ENCODE data around the gene MYH14. TPM values are rescaled to one million over a fixed set of nuclear protein-coding genes. Genes with fewer than 3 reads are reported as not detected.

The MYH14 gene
- total RNA-seq, 1 donor from 2014 or later: not detected

GRCh38 chr19:50191216-50191615 is 12.2 kb upstream of the MYH14 start:
- intact Hi-C loops (cut with micrococcal nuclease): no loop called here
- Mint-ChIP-seq H3K27ac (no peak overlapping the region), H3K4me1 (no peaks in the 10 kb centered on the region), H3K27me3 (peaks cover 23% of the 10 kb centered on the region), H3K36me3 (ENCODE audit: low read depth) (no peaks in the 10 kb centered on the region), H3K9me3 (peaks cover 5% of the 10 kb centered on the region), H3K4me3 (no peak overlapping the region)
- DNase-seq (no peak), ATAC-seq (ENCODE audit: low read depth) (no peak)
- TF ChIP-seq CTCF (IDR thresholded peaks at IDR 0.05): no peak
- ChIA-PET POLR2A (no interaction called here), CTCF (no interaction called here)

- no peak overlapping the region for H3K4me3 Mint-ChIP-seq
- peaks cover 34% of the 10 kb centered on the region for H3K27me3 Mint-ChIP-seq
- ATAC-seq (ENCODE audit: low read depth) (no peak), DNase-seq (no peak)
- H3K9me3 Mint-ChIP-seq: peaks cover 2% of the 10 kb centered on the region
- no peak overlapping the region for H3K27ac Mint-ChIP-seq
- no peak for TF ChIP-seq CTCF (IDR thresholded peaks at IDR 0.05)
- CTCF ChIA-PET: no interaction called here
- no peaks in the 10 kb centered on the region for H3K36me3 Mint-ChIP-seq (ENCODE audit: low read depth)
- intact Hi-C loops (cut with micrococcal nuclease): no loop called here
- no peaks in the 10 kb centered on the region for H3K4me1 Mint-ChIP-seq
- POLR2A ChIA-PET: no interaction called here
These were observed 10.8 kb upstream of the MYH14 start for GRCh38 chr19:50192463-50193211.

- no peak overlapping the region for H3K27ac Mint-ChIP-seq
- no peak for TF ChIP-seq CTCF (IDR thresholded peaks at IDR 0.05)
- no peak overlapping the region for H3K4me3 Mint-ChIP-seq
- H3K36me3 Mint-ChIP-seq (ENCODE audit: low read depth): no peaks in the 10 kb centered on the region
- ATAC-seq (ENCODE audit: low read depth): no peak
- POLR2A ChIA-PET: no interaction called here
- CTCF ChIA-PET: no interaction called here
- H3K9me3 Mint-ChIP-seq: peaks cover under 1% of the 10 kb centered on the region
- intact Hi-C loops (cut with micrococcal nuclease): no loop called here
- no peaks in the 10 kb centered on the region for H3K4me1 Mint-ChIP-seq
- peaks cover 36% of the 10 kb centered on the region for H3K27me3 Mint-ChIP-seq
- DNase-seq: no peak
These were observed 8.2 kb upstream of the MYH14 start for GRCh38 chr19:50195224-50195623.

GRCh38 chr19:50196322-50196932 is 7.0 kb upstream of the MYH14 start:
- ATAC-seq (ENCODE audit: low read depth): no peak
- ChIA-PET POLR2A (no interaction called here), CTCF (no interaction called here)
- Mint-ChIP-seq H3K27me3 (peaks cover 39% of the 10 kb centered on the region), H3K36me3 (ENCODE audit: low read depth) (no peaks in the 10 kb centered on the region), H3K4me3 (no peak overlapping the region), H3K4me1 (no peaks in the 10 kb centered on the region), H3K9me3 (no peaks in the 10 kb centered on the region), H3K27ac (no peak overlapping the region)
- intact Hi-C loops (cut with micrococcal nuclease): no loop called here
- DNase-seq: no peak
- TF ChIP-seq CTCF (IDR thresholded peaks at IDR 0.05): no peak

GRCh38 chr19:50197348-50197747 is 6.1 kb upstream of the MYH14 start:
- intact Hi-C loops (cut with micrococcal nuclease): no loop called here
- H3K27me3 Mint-ChIP-seq: peaks cover 43% of the 10 kb centered on the region

More at GRCh38 chr19:50197348-50197747, 6.1 kb upstream of the MYH14 start:
- H3K4me1 Mint-ChIP-seq: no peaks in the 10 kb centered on the region
- no peak overlapping the region for H3K4me3 Mint-ChIP-seq
- POLR2A ChIA-PET: no interaction called here
- CTCF ChIA-PET: no interaction called here
- no peak overlapping the region for H3K27ac Mint-ChIP-seq
- H3K36me3 Mint-ChIP-seq (ENCODE audit: low read depth): no peaks in the 10 kb centered on the region
- ATAC-seq (ENCODE audit: low read depth) (no peak), DNase-seq (no peak)
- no peak for TF ChIP-seq CTCF (IDR thresholded peaks at IDR 0.05)
- H3K9me3 Mint-ChIP-seq: no peaks in the 10 kb centered on the region
